Type B pancreatic cell (in vitro differentiated cells): ENCODE results near the gene EPHB1. TPM values are rescaled to one million over a fixed set of nuclear protein-coding genes. Genes with fewer than 3 reads are reported as not detected.
"Not testable (repeated sequence)": the region's sequence is repeated elsewhere in the genome, so short reads cannot be mapped to it uniquely, and the experiment has no call there.

Source experiments
- DNase-seq: peaks from one replicate; pipeline ENCODE4 v3.0.0; 2021; ENCODE audit warnings: mixed read lengths; ENCODE audit not compliant: unreplicated experiment; ENCODE audit errors: extremely low spot score
- H3K27ac Mint-ChIP-seq: 2 replicates; pipeline ENCODE4 v1.8.0; 2021; ENCODE audit warnings: mild to moderate bottlenecking, mixed read lengths
- H3K27me3 Mint-ChIP-seq: 2 replicates; pipeline ENCODE4 v1.8.0; 2021; ENCODE audit warnings: mixed read lengths
- H3K36me3 Mint-ChIP-seq: 2 replicates; pipeline ENCODE4 v1.8.0; 2021; ENCODE audit warnings: mixed read lengths
- H3K4me1 Mint-ChIP-seq: one replicate; pipeline ENCODE4 v1.8.0; 2021; ENCODE audit warnings: mixed read lengths; ENCODE audit not compliant: unreplicated experiment
- H3K4me3 Mint-ChIP-seq: 2 replicates; pipeline ENCODE4 v1.8.0; 2021; ENCODE audit warnings: mild to moderate bottlenecking, mixed read lengths
- H3K9me3 Mint-ChIP-seq: 2 replicates; pipeline ENCODE4 v1.8.0; 2021; ENCODE audit warnings: mixed read lengths
- total RNA-seq: library from RNA; stranded (reverse); gene quantifications from 2 replicates; pipeline ENCODE4 v1.2.1, GENCODE V29; 2021; ENCODE audit warnings: low replicate concordance
- TF ChIP-seq, protein P1 (sequence below): fragments of 200-600 bp; sonication (generic); conservative IDR thresholded peaks from 2 replicates; pipeline ENCODE4 v1.5.0; 2021; ENCODE audit warnings: antibody characterized with exemption, mild to moderate bottlenecking

Gene EPHB1
- total RNA-seq, 1 donor from 2014 or later: 9.1 TPM

DNA sequence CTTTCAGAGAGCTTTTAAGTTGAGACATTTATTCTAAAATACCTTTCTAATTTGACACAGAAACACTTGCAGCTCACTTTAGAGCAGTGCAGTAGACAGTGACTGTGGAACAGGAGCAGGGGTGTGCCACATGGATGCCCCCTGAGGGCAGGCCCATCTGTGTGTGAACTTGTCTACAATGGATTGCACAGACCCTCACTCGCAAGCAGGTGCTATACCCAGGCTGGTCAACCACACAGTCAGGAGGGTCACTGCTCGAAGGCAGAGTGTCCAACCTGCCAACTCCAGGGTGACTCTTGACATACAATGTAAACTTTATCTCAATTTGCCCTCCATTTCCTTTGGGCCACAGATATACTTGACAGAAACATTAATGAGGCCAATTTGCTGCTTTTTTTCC is 437.2 kb downstream of the EPHB1 start:
- no peaks in the 10 kb centered on the region for H3K27me3 Mint-ChIP-seq

DNA sequence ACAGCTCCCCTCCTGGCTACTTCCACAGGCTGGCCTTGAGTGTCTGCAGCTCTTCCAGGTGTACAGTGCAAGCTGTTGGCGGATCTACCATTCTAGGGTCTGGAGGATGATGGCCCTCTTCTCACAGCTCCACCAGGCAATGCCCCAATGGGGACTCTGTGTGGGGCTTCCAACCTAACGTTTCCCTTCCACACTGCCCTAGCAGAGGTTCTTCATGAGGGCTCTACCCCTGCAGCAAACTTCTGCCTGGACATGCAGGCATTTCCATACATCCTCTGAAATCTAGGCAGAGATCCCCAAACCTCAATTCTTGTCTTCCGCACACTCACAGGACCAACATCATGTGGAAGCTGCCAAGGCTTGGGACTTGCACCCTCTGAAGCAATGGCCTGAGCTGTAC is 438.4 kb downstream of the EPHB1 start:
- not testable (repeated sequence) for DNase-seq, H3K4me1 Mint-ChIP-seq

More for the DNA sequence above, 437.2 kb downstream of the EPHB1 start:
- H3K9me3 Mint-ChIP-seq: no peaks in the 10 kb centered on the region
- no peaks in the 10 kb centered on the region for H3K4me1 Mint-ChIP-seq
- H3K27ac Mint-ChIP-seq: no peak overlapping the region
- H3K36me3 Mint-ChIP-seq: no peaks in the 10 kb centered on the region
- H3K4me3 Mint-ChIP-seq: no peak overlapping the region
- TF ChIP-seq, protein P1, sequence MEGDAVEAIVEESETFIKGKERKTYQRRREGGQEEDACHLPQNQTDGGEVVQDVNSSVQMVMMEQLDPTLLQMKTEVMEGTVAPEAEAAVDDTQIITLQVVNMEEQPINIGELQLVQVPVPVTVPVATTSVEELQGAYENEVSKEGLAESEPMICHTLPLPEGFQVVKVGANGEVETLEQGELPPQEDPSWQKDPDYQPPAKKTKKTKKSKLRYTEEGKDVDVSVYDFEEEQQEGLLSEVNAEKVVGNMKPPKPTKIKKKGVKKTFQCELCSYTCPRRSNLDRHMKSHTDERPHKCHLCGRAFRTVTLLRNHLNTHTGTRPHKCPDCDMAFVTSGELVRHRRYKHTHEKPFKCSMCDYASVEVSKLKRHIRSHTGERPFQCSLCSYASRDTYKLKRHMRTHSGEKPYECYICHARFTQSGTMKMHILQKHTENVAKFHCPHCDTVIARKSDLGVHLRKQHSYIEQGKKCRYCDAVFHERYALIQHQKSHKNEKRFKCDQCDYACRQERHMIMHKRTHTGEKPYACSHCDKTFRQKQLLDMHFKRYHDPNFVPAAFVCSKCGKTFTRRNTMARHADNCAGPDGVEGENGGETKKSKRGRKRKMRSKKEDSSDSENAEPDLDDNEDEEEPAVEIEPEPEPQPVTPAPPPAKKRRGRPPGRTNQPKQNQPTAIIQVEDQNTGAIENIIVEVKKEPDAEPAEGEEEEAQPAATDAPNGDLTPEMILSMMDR: no peak
- DNase-seq: no peak

DNA sequence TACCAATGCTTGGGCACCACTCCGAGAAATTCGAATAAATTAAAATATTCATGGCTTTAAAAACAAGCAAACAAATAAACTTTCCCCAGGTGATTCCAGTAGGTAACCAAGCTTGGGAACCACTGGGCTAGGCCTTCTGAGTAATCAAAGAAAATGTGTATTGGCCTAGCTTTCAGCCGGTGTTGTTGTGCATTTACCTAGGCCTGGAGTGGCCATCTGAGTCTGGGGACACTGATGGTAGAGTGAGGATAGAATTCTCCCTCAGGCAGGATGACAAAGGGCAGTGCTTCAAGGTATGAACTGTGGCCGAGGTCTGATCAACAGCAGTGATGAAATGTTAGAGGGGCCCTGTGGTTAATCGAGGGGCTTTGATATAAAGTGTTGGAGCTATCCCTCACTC is 440.5 kb downstream of the EPHB1 start:
- Mint-ChIP-seq H3K27ac (no peak overlapping the region), H3K4me3 (no peak overlapping the region), H3K9me3 (no peaks in the 10 kb centered on the region), H3K36me3 (no peaks in the 10 kb centered on the region), H3K27me3 (peaks cover 13% of the 10 kb centered on the region), H3K4me1 (no peaks in the 10 kb centered on the region)
- no peak for DNase-seq
- TF ChIP-seq, protein P1: no peak

More for the DNA sequence above, 438.4 kb downstream of the EPHB1 start:
- H3K36me3 Mint-ChIP-seq, H3K27me3 Mint-ChIP-seq, H3K27ac Mint-ChIP-seq, H3K4me3 Mint-ChIP-seq, H3K9me3 Mint-ChIP-seq: not testable (repeated sequence)

DNA sequence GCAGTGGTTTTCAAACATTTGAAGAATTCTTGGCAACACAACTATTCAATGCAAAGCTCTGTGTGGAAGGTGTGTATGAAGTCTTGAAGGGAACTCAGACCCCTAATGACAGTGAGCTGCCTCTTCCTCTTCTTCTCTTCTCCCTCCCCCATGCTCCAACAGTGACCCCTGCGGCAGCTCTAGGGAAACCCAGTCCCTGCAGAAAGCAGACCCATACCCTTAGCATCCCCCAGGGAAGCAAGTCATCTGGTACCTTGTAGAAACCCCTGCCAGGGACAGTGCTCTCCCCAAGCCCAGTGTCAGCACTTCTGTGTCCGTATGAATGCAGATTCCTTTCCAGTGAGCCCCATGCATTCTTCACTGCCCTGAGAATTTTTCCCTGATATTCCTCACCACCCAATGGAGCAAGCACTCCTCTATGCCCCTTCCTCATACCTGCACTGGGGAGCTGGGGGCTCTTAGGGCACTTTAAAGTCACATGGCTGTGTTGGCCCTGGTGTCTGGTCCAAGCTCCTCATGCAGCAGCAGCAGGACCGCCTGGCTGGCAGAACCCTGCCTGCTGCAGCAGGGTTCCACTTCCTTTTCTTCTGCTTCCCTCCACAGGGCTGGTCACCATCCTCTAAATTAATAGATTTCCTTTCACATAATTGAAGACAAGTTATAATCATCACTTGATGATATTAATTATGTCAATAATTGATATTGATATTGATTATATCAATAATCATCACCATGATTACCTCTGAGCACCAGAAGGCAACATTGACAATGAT is 442.5 kb downstream of the EPHB1 start:
- DNase-seq: no peak
- TF ChIP-seq, protein P1: peak; percentile 26
- no peaks in the 10 kb centered on the region for H3K36me3 Mint-ChIP-seq
- no peaks in the 10 kb centered on the region for H3K9me3 Mint-ChIP-seq
- H3K4me3 Mint-ChIP-seq: no peak overlapping the region
- H3K4me1 Mint-ChIP-seq: no peaks in the 10 kb centered on the region
- H3K27ac Mint-ChIP-seq: no peak overlapping the region
- H3K27me3 Mint-ChIP-seq: peaks cover 16% of the 10 kb centered on the region

DNA sequence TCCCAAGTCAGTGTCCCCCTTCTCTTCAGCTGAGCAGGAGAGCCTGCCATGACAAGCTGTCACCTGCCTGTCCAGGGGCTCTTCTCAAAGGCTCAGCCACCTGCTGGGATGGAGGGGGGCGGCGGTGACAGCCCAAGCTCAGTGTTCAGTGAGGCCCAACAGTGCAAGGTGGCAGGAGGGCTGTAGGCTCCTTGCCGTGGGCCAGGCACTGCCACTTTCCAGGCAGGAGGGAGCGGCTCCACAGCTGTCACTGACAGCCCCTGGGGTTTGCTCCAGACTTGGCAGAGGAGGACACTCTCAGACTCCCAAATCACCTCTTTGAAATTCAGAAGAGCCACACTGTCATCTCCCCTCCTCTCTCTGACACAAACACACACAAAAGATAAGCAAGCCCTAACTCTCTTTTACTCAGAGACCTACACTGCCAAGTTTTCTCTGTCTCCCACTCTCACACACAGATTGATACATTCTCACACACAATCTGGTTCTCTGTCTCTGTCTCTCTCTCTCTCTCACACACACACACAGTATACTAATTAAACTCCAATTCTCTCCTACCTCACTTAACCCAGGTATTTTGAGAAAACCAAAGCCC is 443.3 kb downstream of the EPHB1 start:
- no peak for DNase-seq
- Mint-ChIP-seq H3K4me1 (no peaks in the 10 kb centered on the region), H3K27me3 (peaks cover 20% of the 10 kb centered on the region), H3K9me3 (no peaks in the 10 kb centered on the region), H3K27ac (no peak overlapping the region), H3K36me3 (no peaks in the 10 kb centered on the region), H3K4me3 (no peak overlapping the region)
- TF ChIP-seq, protein P1: no peak

DNA sequence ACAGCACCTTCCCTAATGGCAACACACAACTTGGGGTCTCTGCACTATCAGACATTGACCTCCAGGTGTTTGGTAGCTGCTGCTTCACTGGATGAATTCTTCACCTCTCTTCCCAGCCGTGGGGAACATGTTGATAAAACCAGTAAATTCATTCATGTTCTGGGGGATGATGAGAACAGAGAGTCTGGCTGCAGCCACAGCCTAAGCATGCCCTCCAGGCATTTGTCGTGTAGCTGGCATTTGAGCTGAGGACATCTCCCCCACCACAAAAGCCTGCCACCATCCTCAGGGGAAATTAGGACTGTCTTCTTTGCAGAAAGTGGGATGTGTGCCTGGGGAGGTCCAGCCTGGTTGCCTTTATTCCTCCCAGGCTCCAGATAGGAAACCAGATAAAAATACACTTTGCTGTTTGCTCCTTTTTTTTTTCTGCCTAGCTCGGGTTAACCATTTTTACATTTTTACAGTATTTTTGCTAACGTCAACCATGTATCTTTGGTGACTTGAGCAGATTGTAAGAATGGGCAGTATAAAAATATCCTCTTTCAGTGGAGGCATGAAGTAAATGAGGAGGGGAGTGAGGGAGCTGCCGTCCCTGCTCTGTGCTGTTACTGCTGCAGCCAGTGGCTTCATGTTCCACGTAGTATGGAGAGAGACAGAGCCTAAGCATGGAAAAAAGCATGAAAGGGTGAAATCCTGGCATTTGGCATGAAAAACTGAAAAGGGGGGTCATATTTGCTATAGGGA is 444.0 kb downstream of the EPHB1 start:
- Mint-ChIP-seq H3K27me3 (peaks cover 21% of the 10 kb centered on the region), H3K36me3 (no peaks in the 10 kb centered on the region), H3K27ac (no peak overlapping the region)

More for the DNA sequence above, 444.0 kb downstream of the EPHB1 start:
- no peak overlapping the region for H3K4me3 Mint-ChIP-seq
- no peaks in the 10 kb centered on the region for H3K4me1 Mint-ChIP-seq
- TF ChIP-seq, protein P1: no peak
- H3K9me3 Mint-ChIP-seq: no peaks in the 10 kb centered on the region
- no peak for DNase-seq
